Mesenchymal stem cell (in vitro differentiated cells and primary cell): ENCODE measurements around the gene DHX34.
A peak's percentile ranks its signal among the peaks of the same experiment; 100 is the strongest.

Experiments used
- DNase-seq: peaks from one replicate; pipeline ENCODE4 v3.0.0-alpha.2; 2013
- H2AFZ ChIP-seq: one replicate; pipeline ENCODE4 v1.6.1; 2013; ENCODE audit warnings: low read depth, mild to moderate bottlenecking, control low read depth, inconsistent platforms, low read length, moderate library complexity
- H2AK5ac ChIP-seq: 2 replicates; pipeline ENCODE4 v1.6.1; 2013; ENCODE audit warnings: low read length, moderate library complexity, mild to moderate bottlenecking, inconsistent platforms; ENCODE audit not compliant: severe bottlenecking
- H2BK120ac ChIP-seq: one replicate; pipeline ENCODE4 v1.6.1; 2013; ENCODE audit warnings: low read depth, mild to moderate bottlenecking, inconsistent platforms, low read length, moderate library complexity
- H2BK12ac ChIP-seq, 2 experiments: one replicate each; pipeline ENCODE4 v1.6.1; 2013; ENCODE audit warnings: inconsistent platforms in 2 of 2, low read length in 2 of 2, mild to moderate bottlenecking in 2 of 2, moderate library complexity in 2 of 2, control low read depth in 1 of 2
- H2BK15ac ChIP-seq: one replicate; pipeline ENCODE4 v1.6.1; 2013; ENCODE audit warnings: mild to moderate bottlenecking, low read depth, inconsistent platforms; ENCODE audit not compliant: poor library complexity, severe bottlenecking
- H2BK5ac ChIP-seq: 2 replicates; pipeline ENCODE4 v1.6.1; 2013; ENCODE audit warnings: low read depth, mild to moderate bottlenecking, low read length, control low read depth, inconsistent platforms; ENCODE audit not compliant: poor library complexity, severe bottlenecking
- H3K14ac ChIP-seq, 2 experiments: one replicate each; pipeline ENCODE4 v1.6.1; 2013; ENCODE audit warnings: inconsistent platforms in 2 of 2, low read length in 2 of 2, control low read depth in 1 of 2, mild to moderate bottlenecking in 1 of 2, moderate library complexity in 1 of 2
- H3K18ac ChIP-seq, 2 experiments: one replicate each; pipeline ENCODE4 v1.6.1; 2013; ENCODE audit warnings: inconsistent platforms in 2 of 2, low read length in 2 of 2, control low read depth in 1 of 2, low read depth in 1 of 2, mild to moderate bottlenecking in 1 of 2
- H3K23ac ChIP-seq, 2 experiments: one replicate each; pipeline ENCODE4 v1.6.1; 2013; ENCODE audit warnings: inconsistent platforms in 2 of 2, low read length in 2 of 2, mild to moderate bottlenecking in 2 of 2, moderate library complexity in 2 of 2, control low read depth in 1 of 2
- H3K27ac ChIP-seq: 2 replicates; pipeline ENCODE4 v1.5.1; 2013; ENCODE audit warnings: mild to moderate bottlenecking, moderate library complexity, low read length, control low read depth, inconsistent platforms; ENCODE audit not compliant: poor library complexity, severe bottlenecking
- H3K27me3 ChIP-seq, 2 experiments: 2 replicates each; pipeline versions ENCODE4 v1.6.1 to v1.7.0; 2013; ENCODE audit warnings: low read length in 2 of 2, mild to moderate bottlenecking in 2 of 2, moderate library complexity in 2 of 2, control low read depth in 1 of 2, inconsistent platforms in 1 of 2; ENCODE audit not compliant: control insufficient read depth in 1 of 2, insufficient read depth in 1 of 2
- H3K36me3 ChIP-seq, 2 experiments: 2 replicates each; pipeline versions ENCODE4 v1.6.1 to v1.7.0; 2013; ENCODE audit warnings: low read length in 2 of 2, control low read depth in 1 of 2, inconsistent platforms in 1 of 2, low read depth in 1 of 2, mild to moderate bottlenecking in 1 of 2; ENCODE audit not compliant: insufficient read depth in 2 of 2, control insufficient read depth in 1 of 2
- H3K4ac ChIP-seq, 2 experiments: one replicate each; pipeline ENCODE4 v1.6.1; 2013; ENCODE audit warnings: inconsistent platforms in 2 of 2, low read length in 2 of 2, mild to moderate bottlenecking in 2 of 2, moderate library complexity in 2 of 2, control low read depth in 1 of 2, low read depth in 1 of 2
- H3K4me1 ChIP-seq: 2 replicates; pipeline ENCODE4 v1.6.1; 2013; ENCODE audit warnings: low read depth, low read length, control low read depth; ENCODE audit not compliant: control insufficient read depth, insufficient read depth
- H3K4me2 ChIP-seq: 2 replicates; pipeline ENCODE4 v1.6.1; 2013; ENCODE audit warnings: low read length, mild to moderate bottlenecking, inconsistent platforms; ENCODE audit not compliant: poor library complexity, severe bottlenecking
- H3K4me3 ChIP-seq, 2 experiments: 2 replicates each; pipeline versions ENCODE4 v1.5.1 to v1.7.0; 2013; ENCODE audit warnings: low read length in 2 of 2, mild to moderate bottlenecking in 2 of 2, control low read depth in 1 of 2, low read depth in 1 of 2; ENCODE audit not compliant: insufficient read depth in 1 of 2
- H3K79me1 ChIP-seq: replicated peaks from 2 replicates; pipeline ENCODE4 v1.6.1; 2013; ENCODE audit warnings: mild to moderate bottlenecking, control low read depth, low read length, inconsistent platforms; ENCODE audit not compliant: poor library complexity, severe bottlenecking
- H3K9ac ChIP-seq: 2 replicates; pipeline ENCODE4 v1.7.0; 2013; ENCODE audit warnings: mild to moderate bottlenecking, low read length, moderate library complexity
- H3K9me3 ChIP-seq: 2 replicates; pipeline ENCODE4 v1.7.0; 2013; ENCODE audit warnings: mild to moderate bottlenecking, low read length; ENCODE audit not compliant: control insufficient read depth
- H4K8ac ChIP-seq: one replicate; pipeline ENCODE4 v1.6.1; 2013; ENCODE audit warnings: inconsistent platforms, mild to moderate bottlenecking, low read length, moderate library complexity
- H4K91ac ChIP-seq: one replicate; pipeline ENCODE4 v1.6.1; 2013; ENCODE audit warnings: mild to moderate bottlenecking, low read length, inconsistent platforms
- WGBS: methylation state at CpG from one replicate; pipeline ENCODE4 v1.1.7; 2013; ENCODE audit warnings: mixed read lengths; 5-methylcytosine and 5-hydroxymethylcytosine counted together

The DHX34 gene

DNA sequence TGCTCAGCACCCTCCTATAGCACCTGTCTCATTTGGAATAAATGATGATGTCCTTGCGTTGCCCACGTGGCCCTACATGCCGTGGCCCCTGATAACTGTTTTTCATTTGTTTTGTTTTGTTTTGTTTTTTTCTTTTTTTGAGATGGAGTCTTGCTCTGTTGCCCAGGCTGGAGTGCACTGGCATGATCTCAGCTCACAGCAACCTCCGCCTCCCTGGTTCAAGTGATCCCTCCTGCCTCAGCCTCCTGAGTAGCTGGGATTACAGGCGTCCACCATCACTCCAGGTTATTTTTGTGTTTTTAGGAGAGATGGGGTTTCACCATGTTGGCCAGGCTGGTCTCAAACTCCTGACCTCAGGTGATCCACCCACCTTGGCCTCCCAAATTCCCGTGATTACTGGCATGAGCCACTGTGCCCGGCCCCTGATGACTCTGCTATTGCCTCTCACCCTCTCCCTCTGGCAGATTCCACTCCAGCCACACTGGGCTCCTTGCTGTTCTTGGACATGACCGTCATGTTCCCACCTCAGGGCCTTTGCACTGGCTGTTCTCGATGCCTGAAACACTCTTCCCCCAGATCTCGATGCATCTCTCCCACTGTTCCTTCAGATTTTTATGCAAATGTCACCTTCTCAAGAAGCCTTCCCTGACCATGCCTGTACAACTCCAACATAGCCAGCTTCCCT, 9.8 kb upstream of the DHX34 start:
- no peaks in the 10 kb centered on the region for H3K79me1 ChIP-seq
- H3K14ac ChIP-seq = no peak overlapping the region
- H3K27ac ChIP-seq = no peak overlapping the region
- no peak overlapping the region for H3K9ac ChIP-seq
- no peak overlapping the region for H4K91ac ChIP-seq
- no peak overlapping the region for H3K4ac ChIP-seq
- no peak for DNase-seq
- H3K4me1 ChIP-seq = peaks cover 1% of the 10 kb centered on the region
- H3K9me3 ChIP-seq = no peaks in the 10 kb centered on the region
- no peak overlapping the region for H2AFZ ChIP-seq
- no peak overlapping the region for H2AK5ac ChIP-seq
- H3K18ac ChIP-seq = no peak overlapping the region
- H2BK12ac ChIP-seq = no peak overlapping the region
- no peak overlapping the region for H2BK120ac ChIP-seq
- 83% methylated on average over 9 of the region's 10 CpGs for WGBS
- no peak overlapping the region for H3K4me2 ChIP-seq
- no peak overlapping the region for H3K4me3 ChIP-seq
- peak overlapping the region in 1 of 2 experiments; percentile 59 for H3K23ac ChIP-seq
- no peak overlapping the region for H2BK5ac ChIP-seq
- peaks cover 7% of the 10 kb centered on the region in 2 experiments for H3K27me3 ChIP-seq
- H2BK15ac ChIP-seq = no peak overlapping the region
- H3K36me3 ChIP-seq = no peaks in the 10 kb centered on the region
- H4K8ac ChIP-seq = no peak overlapping the region

- Histone ChIP-seq H3K79me1 (no peaks in the 10 kb centered on the region), H2BK15ac (no peak overlapping the region), H2AK5ac (no peak overlapping the region), H3K14ac (no peak overlapping the region), H2BK12ac (no peak overlapping the region), H3K23ac (no peak overlapping the region), H3K36me3 (no peaks in the 10 kb centered on the region), H4K8ac (no peak overlapping the region), H3K4me2 (no peak overlapping the region), H2AFZ (no peak overlapping the region), H3K9me3 (no peaks in the 10 kb centered on the region), H2BK120ac (no peak overlapping the region), H3K4ac (no peak overlapping the region), H3K27me3 (peaks cover 7% of the 10 kb centered on the region in 2 experiments), H3K4me1 (peaks cover 1% of the 10 kb centered on the region), H3K4me3 (no peak overlapping the region), H2BK5ac (no peak overlapping the region), H3K27ac (no peak overlapping the region), H3K18ac (no peak overlapping the region), H4K91ac (peak overlapping the region; percentile 28), H3K9ac (no peak overlapping the region)
- 91% methylated on average over 29 of the region's 29 CpGs for WGBS
- no peak for DNase-seq
These were observed 8.5 kb upstream of the DHX34 start for GRCh38 chr19:47340477-47341208.

GRCh38 chr19:47341734-47342133, 7.4 kb upstream of the DHX34 start:
- DNase-seq = no peak
- H2AK5ac ChIP-seq = no peak overlapping the region
- H2BK15ac ChIP-seq = no peak overlapping the region
- H3K4me2 ChIP-seq = no peak overlapping the region
- no peaks in the 10 kb centered on the region for H3K36me3 ChIP-seq
- no peak overlapping the region for H3K14ac ChIP-seq
- H3K27ac ChIP-seq = no peak overlapping the region
- H3K23ac ChIP-seq = no peak overlapping the region
- no peak overlapping the region for H2BK120ac ChIP-seq
- H3K79me1 ChIP-seq = no peaks in the 10 kb centered on the region
- no peak overlapping the region for H3K4ac ChIP-seq
- no peak overlapping the region for H4K8ac ChIP-seq
- no peaks in the 10 kb centered on the region for H3K9me3 ChIP-seq
- H2BK12ac ChIP-seq = no peak overlapping the region
- no peak overlapping the region for H3K4me3 ChIP-seq
- H3K9ac ChIP-seq = no peak overlapping the region
- H3K4me1 ChIP-seq = peaks cover 1% of the 10 kb centered on the region
- H2BK5ac ChIP-seq = no peak overlapping the region
- no peak overlapping the region for H2AFZ ChIP-seq
- H4K91ac ChIP-seq = no peak overlapping the region
- no peak overlapping the region for H3K18ac ChIP-seq
- WGBS = 100% methylated on average over 3 of the region's 4 CpGs
- peaks cover 7% of the 10 kb centered on the region in 2 experiments for H3K27me3 ChIP-seq

GRCh38 chr19:47343194-47343802, 5.8 kb upstream of the DHX34 start:
- H3K14ac ChIP-seq = no peak overlapping the region

More at GRCh38 chr19:47343194-47343802, 5.8 kb upstream of the DHX34 start:
- Histone ChIP-seq H3K9me3 (no peaks in the 10 kb centered on the region), H3K23ac (no peak overlapping the region), H3K27me3 (peaks cover 7% of the 10 kb centered on the region in 2 experiments), H3K4me1 (no peaks in the 10 kb centered on the region), H2AFZ (no peak overlapping the region), H4K91ac (no peak overlapping the region), H2BK12ac (no peak overlapping the region), H2BK15ac (no peak overlapping the region), H2BK120ac (no peak overlapping the region), H2BK5ac (no peak overlapping the region), H3K27ac (no peak overlapping the region), H3K36me3 (no peaks in the 10 kb centered on the region), H3K9ac (no peak overlapping the region), H4K8ac (no peak overlapping the region), H3K79me1 (no peaks in the 10 kb centered on the region), H3K18ac (no peak overlapping the region), H3K4me2 (no peak overlapping the region), H2AK5ac (no peak overlapping the region), H3K4ac (no peak overlapping the region), H3K4me3 (no peak overlapping the region)
- 87% methylated on average over 10 of the region's 11 CpGs for WGBS
- DNase-seq = no peak
